Esophagus muscularis mucosa (tissue), 4 donors: ENCODE results near the gene NEXMIF. TPM values are rescaled to one million over a fixed set of nuclear protein-coding genes. Genes with fewer than 3 reads are reported as not detected.
"Not testable (repeated sequence)": the region's sequence is repeated elsewhere in the genome, so short reads cannot be mapped to it uniquely, and the experiment has no call there.

Experiments used
- DNase-seq: peaks from one replicate; pipeline ENCODE4 v3.0.0-alpha.2; 2017; ENCODE audit errors: extremely low spot score
- H3K27ac ChIP-seq, 4 donors: fragments of 200-600 bp; sonication (generic); replicated peaks in 1 of 4; 1 replicate in 3 of 4; 2 replicates in 1 of 4; pipeline ENCODE4 v1.5.1; 2016 to 2019; ENCODE audit warnings: mild to moderate bottlenecking in 1 of 4
- H3K27me3 ChIP-seq, 4 donors: fragments of 200-600 bp; sonication (generic); one replicate each; pipeline versions ENCODE4 v1.5.1 to v1.6.0; 2016 to 2019
- H3K36me3 ChIP-seq, 4 donors: fragments of 200-600 bp; sonication (generic); one replicate each; pipeline ENCODE4 v1.5.1; 2016 to 2019
- H3K4me1 ChIP-seq, 4 donors: fragments of 200-600 bp; sonication (generic); one replicate each; pipeline ENCODE4 v1.5.1; 2016 to 2019
- H3K4me3 ChIP-seq, 4 donors: fragments of 200-600 bp; sonication (generic); 1 replicate in 2 of 4; 2 replicates in 2 of 4; pipeline ENCODE4 v1.5.1; 2016 to 2019; ENCODE audit warnings: mild to moderate bottlenecking in 4 of 4, moderate library complexity in 1 of 4
- H3K9me3 ChIP-seq, 4 donors: fragments of 200-600 bp; sonication (generic); 1 replicate in 3 of 4; 2 replicates in 1 of 4; pipeline ENCODE4 v1.5.1; 2016 to 2019
- CTCF ChIP-seq, 3 experiments: fragments of 200-600 bp in 2 of 3; fragments of 450-650 bp in 1 of 3; sonication (generic) in 2 of 3; IDR thresholded peaks; one replicate each; pipeline ENCODE4 v1.5.1; 2017 to 2019; ENCODE audit warnings: antibody characterized with exemption in 3 of 3, mild to moderate bottlenecking in 2 of 3, moderate library complexity in 1 of 3
- EP300 ChIP-seq: sonication (generic); formaldehyde crosslinking; IDR thresholded peaks from one replicate; pipeline ENCODE4 v1.6.1; 2017; ENCODE audit warnings: antibody characterized with exemption
- POLR2A ChIP-seq: fragments of 450-650 bp; IDR thresholded peaks from one replicate; pipeline ENCODE4 v1.6.1; 2017; ENCODE audit warnings: antibody characterized with exemption, moderate library complexity, mild to moderate bottlenecking, low read depth
- POLR2AphosphoS5 ChIP-seq, 2 donors: sonication (generic); formaldehyde crosslinking; IDR thresholded peaks; one replicate each; pipeline ENCODE4 v1.6.1; 2017; ENCODE audit warnings: antibody characterized with exemption in 2 of 2
- WGBS: methylation state at CpG from one replicate; pipeline ENCODE4 v1.1.5; 2018; 5-methylcytosine and 5-hydroxymethylcytosine counted together
- intact Hi-C: fragments of 100-400 bp; cut with DNase I; formaldehyde crosslinking; loops from one replicate; pipeline ENCODE4 v1.15.1; 2023
- total RNA-seq, 4 donors: library from RNA; depleted of rRNA; stranded (reverse); fragments of >200 nt; gene quantifications; one replicate each; pipeline versions ENCODE4 v1.1.0 to v1.2.1, GENCODE V29; 2016

Gene NEXMIF
- total RNA-seq = 1 to 10 TPM; 5.0 to 7.8 (median 6.1) TPM

- 36% methylated on average over 36 of the region's 48 CpGs for WGBS
- Histone ChIP-seq H3K4me1 (peaks cover 0 to 22% (median 8%) of the 10 kb centered on the region in 4 donors), H3K27ac (peak within 1 kb of the TSS; percentile 82 to 89 (median 84)), H3K4me3 (peak within 1 kb of the TSS; percentile 60 to 66 (median 62)), H3K9me3 (no peaks in the 10 kb centered on the region), H3K27me3 (no peaks in the 10 kb centered on the region), H3K36me3 (no peaks in the 10 kb centered on the region)
- intact Hi-C loops = loop anchor here (2.0 kb wide), 1 partner anchor 311 kb away; the partner anchor contains the start of gene RLIM
- TF ChIP-seq POLR2AphosphoS5 (IDR thresholded peaks at IDR 0.05) (peak in 1 of 2 donors; percentile 13), EP300 (no peak), CTCF (IDR thresholded peaks at IDR 0.05) (peak in 1 of 3 experiments; percentile 38)
- no peak for DNase-seq
These were observed at the start of gene NEXMIF for GRCh38 chrX:74925225-74926088. TSS of gene NEXMIF (minus strand) at chrX:74925452.

- 62% methylated on average over 3 of the region's 3 CpGs for WGBS
- H3K27ac ChIP-seq, DNase-seq, H3K4me1 ChIP-seq, H3K36me3 ChIP-seq, H3K4me3 ChIP-seq, intact Hi-C loops, H3K9me3 ChIP-seq, H3K27me3 ChIP-seq: not testable (repeated sequence)
These were observed 36.7 kb upstream of the NEXMIF start for GRCh38 chrX:74961962-74962361.

GRCh38 chrX:74949717-74950116, 24.5 kb upstream of the NEXMIF start:
- intact Hi-C loops = no loop called here
- no peak overlapping the region for H3K4me3 ChIP-seq
- 71% methylated on average over 7 of the region's 7 CpGs for WGBS
- no peaks in the 10 kb centered on the region for H3K36me3 ChIP-seq
- no peaks in the 10 kb centered on the region for H3K27me3 ChIP-seq
- peaks cover 0 to 15% (median 0%) of the 10 kb centered on the region in 4 donors for H3K9me3 ChIP-seq
- H3K27ac ChIP-seq = no peak overlapping the region
- DNase-seq = no peak
- H3K4me1 ChIP-seq = no peaks in the 10 kb centered on the region
- TF ChIP-seq POLR2A (no peak), CTCF (IDR thresholded peaks at IDR 0.05) (no peak), EP300 (no peak), POLR2AphosphoS5 (IDR thresholded peaks at IDR 0.05) (no peak)

- Histone ChIP-seq H3K4me3 (no peak overlapping the region), H3K36me3 (no peaks in the 10 kb centered on the region), H3K4me1 (no peaks in the 10 kb centered on the region), H3K9me3 (peaks cover 0 to 16% (median 4%) of the 10 kb centered on the region in 4 donors), H3K27me3 (no peaks in the 10 kb centered on the region), H3K27ac (no peak overlapping the region)
- no peak for DNase-seq
- 52% methylated on average over 1 of the region's 1 CpG for WGBS
- TF ChIP-seq EP300 (no peak), CTCF (IDR thresholded peaks at IDR 0.05) (no peak), POLR2A (no peak), POLR2AphosphoS5 (IDR thresholded peaks at IDR 0.05) (no peak)
- intact Hi-C loops = no loop called here
These were observed 15.2 kb upstream of the NEXMIF start for GRCh38 chrX:74940414-74940813.

GRCh38 chrX:74931214-74931613, 6.0 kb upstream of the NEXMIF start:
- no peak overlapping the region for H3K27ac ChIP-seq
- TF ChIP-seq EP300 = no peak
- no peak for TF ChIP-seq POLR2AphosphoS5 (IDR thresholded peaks at IDR 0.05)
- TF ChIP-seq CTCF (IDR thresholded peaks at IDR 0.05) = no peak
- TF ChIP-seq POLR2A = no peak
- WGBS = 29% methylated on average over 1 of the region's 2 CpGs
- intact Hi-C loops = no loop called here
- DNase-seq = no peak
- H3K4me1 ChIP-seq = no peaks in the 10 kb centered on the region
- H3K27me3 ChIP-seq = no peaks in the 10 kb centered on the region
- H3K4me3 ChIP-seq = no peak overlapping the region
- no peaks in the 10 kb centered on the region for H3K36me3 ChIP-seq
- no peaks in the 10 kb centered on the region for H3K9me3 ChIP-seq
